HG02970 (cell line): Measurements from ENCODE around the gene ZFYVE19.

Experiments
- ATAC-seq: cut with Tn5 transposase; IDR thresholded peaks from one replicate; pipeline ENCODE4 v1.9.1; 2021; ENCODE audit warnings: mild to moderate bottlenecking, moderate library complexity, moderate number of reproducible peaks; ENCODE audit not compliant: unreplicated experiment, low FRiP score

ZFYVE19 gene

GRCh38 chr15:40808861-40809450 is 2.1 kb downstream of the ZFYVE19 start:
- no peak for ATAC-seq

- ATAC-seq = no peak
These were observed 6.0 kb downstream of the ZFYVE19 start for GRCh38 chr15:40812721-40813425.

GRCh38 chr15:40815042-40815698 is 8.3 kb downstream of the ZFYVE19 start:
- ATAC-seq = no peak

- ATAC-seq = no peak
These were observed 12.2 kb downstream of the ZFYVE19 start for GRCh38 chr15:40819048-40819447.

GRCh38 chr15:40821195-40821594 is 14.3 kb downstream of the ZFYVE19 start:
- no peak for ATAC-seq

GRCh38 chr15:40823572-40824343 is 16.9 kb downstream of the ZFYVE19 start:
- ATAC-seq = no peak

GRCh38 chr15:40825661-40826422 is 19.0 kb downstream of the ZFYVE19 start:
- ATAC-seq = no peak

- ATAC-seq = no peak
These were observed 19.7 kb downstream of the ZFYVE19 start for GRCh38 chr15:40826423-40827075.

GRCh38 chr15:40828447-40829036 is 21.7 kb downstream of the ZFYVE19 start, which contains the start of gene PPP1R14D:
TSS of gene PPP1R14D (minus strand) at chr15:40828708. CDS start at chr15:40828641, 67 bp downstream.
- ATAC-seq = no peak

- no peak for ATAC-seq
These were observed 22.2 kb downstream of the ZFYVE19 start for GRCh38 chr15:40829115-40829514.

- no peak for ATAC-seq
These were observed 24.0 kb downstream of the ZFYVE19 start for GRCh38 chr15:40830884-40831283.

GRCh38 chr15:40831861-40832260 is 25.0 kb downstream of the ZFYVE19 start:
- ATAC-seq = no peak

GRCh38 chr15:40832903-40833302 is 26.0 kb downstream of the ZFYVE19 start:
- no peak for ATAC-seq

- no peak for ATAC-seq
These were observed 29.1 kb downstream of the ZFYVE19 start for GRCh38 chr15:40836020-40836419.

GRCh38 chr15:40838756-40839155 is 31.9 kb downstream of the ZFYVE19 start:
- no peak for ATAC-seq

- no peak for ATAC-seq
These were observed 34.9 kb downstream of the ZFYVE19 start for GRCh38 chr15:40841741-40842140.

- ATAC-seq = no peak
These were observed 36.5 kb downstream of the ZFYVE19 start for GRCh38 chr15:40843261-40843884.

GRCh38 chr15:40843885-40844695 is 37.2 kb downstream of the ZFYVE19 start, which contains the start of gene SPINT1:
TSS of gene SPINT1 (plus strand) at chr15:40844048. CDS start at chr15:40844555, 507 bp downstream.
- no peak for ATAC-seq
